ENCODE data around the gene SUSD6.

- TF ChIP-seq, protein P1, sequence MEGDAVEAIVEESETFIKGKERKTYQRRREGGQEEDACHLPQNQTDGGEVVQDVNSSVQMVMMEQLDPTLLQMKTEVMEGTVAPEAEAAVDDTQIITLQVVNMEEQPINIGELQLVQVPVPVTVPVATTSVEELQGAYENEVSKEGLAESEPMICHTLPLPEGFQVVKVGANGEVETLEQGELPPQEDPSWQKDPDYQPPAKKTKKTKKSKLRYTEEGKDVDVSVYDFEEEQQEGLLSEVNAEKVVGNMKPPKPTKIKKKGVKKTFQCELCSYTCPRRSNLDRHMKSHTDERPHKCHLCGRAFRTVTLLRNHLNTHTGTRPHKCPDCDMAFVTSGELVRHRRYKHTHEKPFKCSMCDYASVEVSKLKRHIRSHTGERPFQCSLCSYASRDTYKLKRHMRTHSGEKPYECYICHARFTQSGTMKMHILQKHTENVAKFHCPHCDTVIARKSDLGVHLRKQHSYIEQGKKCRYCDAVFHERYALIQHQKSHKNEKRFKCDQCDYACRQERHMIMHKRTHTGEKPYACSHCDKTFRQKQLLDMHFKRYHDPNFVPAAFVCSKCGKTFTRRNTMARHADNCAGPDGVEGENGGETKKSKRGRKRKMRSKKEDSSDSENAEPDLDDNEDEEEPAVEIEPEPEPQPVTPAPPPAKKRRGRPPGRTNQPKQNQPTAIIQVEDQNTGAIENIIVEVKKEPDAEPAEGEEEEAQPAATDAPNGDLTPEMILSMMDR (conservative IDR thresholded peaks at IDR 0.05), result peak; percentile 45
- TF ChIP-seq ZFX (IDR thresholded peaks at IDR 0.05), result no peak
Observed at GRCh38 chr14:69708586-69709560, 97.5 kb downstream of the SUSD6 start.
